GM12864 (cell line): ENCODE results near the gene RIMBP2.

Experiments used
- DNase-seq: peaks from one replicate; pipeline ENCODE4 v3.0.0-alpha.2; 2011; ENCODE audit warnings: low read depth
- H3K4me3 ChIP-seq: 2 replicates; pipeline ENCODE4 v1.5.1; 2011; ENCODE audit warnings: mild to moderate bottlenecking, low read depth, low read length, control low read depth
- TF ChIP-seq, protein P1 (sequence below): IDR thresholded peaks from 2 replicates; pipeline ENCODE4 v1.5.1; 2011; ENCODE audit warnings: low read depth, mild to moderate bottlenecking, moderate library complexity, low read length, control low read depth, inconsistent platforms; ENCODE audit errors: missing control alignments

The RIMBP2 gene

DNA sequence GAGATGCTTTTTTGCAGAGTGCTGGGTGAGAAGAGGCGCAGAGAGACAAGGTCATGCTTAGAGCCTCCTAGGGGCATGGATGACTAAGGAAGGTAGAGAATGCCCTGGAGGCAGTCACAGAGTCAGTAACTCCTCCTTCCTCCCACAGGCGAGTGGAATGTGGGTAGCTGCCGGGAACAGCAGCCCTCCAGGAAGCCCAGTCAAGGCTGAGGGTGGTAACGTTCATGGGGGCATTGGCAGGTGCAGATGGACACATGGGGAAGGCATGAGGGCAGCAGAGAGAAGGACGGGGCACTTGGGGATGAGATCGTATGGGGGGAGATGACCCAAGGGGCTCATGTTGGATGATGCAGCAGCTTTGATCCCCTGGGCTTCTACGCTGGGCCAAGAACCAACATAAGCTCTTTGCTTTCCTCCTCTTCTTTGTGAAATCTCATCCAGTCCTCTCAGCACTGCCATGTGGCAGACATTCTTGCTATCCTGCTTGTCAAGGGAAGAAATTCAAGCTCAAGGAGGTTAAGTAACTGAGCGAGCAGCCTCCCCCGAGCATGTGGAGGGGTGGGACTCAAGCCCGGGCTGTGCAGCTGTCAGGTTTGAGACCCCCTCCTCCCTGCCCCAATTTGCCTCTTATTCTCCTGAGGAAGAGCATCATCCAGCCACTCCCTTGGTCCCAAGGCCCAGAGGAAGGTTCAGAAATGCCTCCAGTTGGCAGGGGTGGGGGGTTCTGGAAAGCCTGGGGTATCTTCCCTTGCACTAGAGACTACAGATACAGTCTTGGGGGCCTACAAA lies 190.5 kb downstream of the RIMBP2 start:
- H3K4me3 ChIP-seq, result no peak overlapping the region
- TF ChIP-seq, protein P1, sequence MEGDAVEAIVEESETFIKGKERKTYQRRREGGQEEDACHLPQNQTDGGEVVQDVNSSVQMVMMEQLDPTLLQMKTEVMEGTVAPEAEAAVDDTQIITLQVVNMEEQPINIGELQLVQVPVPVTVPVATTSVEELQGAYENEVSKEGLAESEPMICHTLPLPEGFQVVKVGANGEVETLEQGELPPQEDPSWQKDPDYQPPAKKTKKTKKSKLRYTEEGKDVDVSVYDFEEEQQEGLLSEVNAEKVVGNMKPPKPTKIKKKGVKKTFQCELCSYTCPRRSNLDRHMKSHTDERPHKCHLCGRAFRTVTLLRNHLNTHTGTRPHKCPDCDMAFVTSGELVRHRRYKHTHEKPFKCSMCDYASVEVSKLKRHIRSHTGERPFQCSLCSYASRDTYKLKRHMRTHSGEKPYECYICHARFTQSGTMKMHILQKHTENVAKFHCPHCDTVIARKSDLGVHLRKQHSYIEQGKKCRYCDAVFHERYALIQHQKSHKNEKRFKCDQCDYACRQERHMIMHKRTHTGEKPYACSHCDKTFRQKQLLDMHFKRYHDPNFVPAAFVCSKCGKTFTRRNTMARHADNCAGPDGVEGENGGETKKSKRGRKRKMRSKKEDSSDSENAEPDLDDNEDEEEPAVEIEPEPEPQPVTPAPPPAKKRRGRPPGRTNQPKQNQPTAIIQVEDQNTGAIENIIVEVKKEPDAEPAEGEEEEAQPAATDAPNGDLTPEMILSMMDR, result no peak
- no peak for DNase-seq

DNA sequence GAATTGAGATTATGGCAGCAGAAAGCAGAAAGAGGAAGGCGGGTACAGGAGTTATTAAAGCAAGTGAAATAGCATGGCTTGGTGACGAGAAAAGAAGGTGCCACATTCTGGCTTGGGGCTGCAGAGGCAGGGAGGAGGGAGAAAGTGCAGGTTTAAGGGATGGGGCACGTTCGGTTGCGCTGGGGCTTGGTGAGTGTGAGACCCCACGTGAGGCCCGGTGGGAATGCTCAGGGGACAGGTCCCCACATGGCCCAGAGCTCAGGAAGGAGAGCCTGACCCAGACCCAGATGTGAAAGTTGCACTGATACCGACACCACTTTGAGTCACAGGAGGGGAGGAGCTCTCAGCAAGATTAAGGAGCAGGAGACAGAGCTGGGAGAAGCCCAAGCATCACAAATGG lies 191.3 kb downstream of the RIMBP2 start:
- no peak for DNase-seq
- H3K4me3 ChIP-seq, result no peak overlapping the region
- TF ChIP-seq, protein P1, result no peak

DNA sequence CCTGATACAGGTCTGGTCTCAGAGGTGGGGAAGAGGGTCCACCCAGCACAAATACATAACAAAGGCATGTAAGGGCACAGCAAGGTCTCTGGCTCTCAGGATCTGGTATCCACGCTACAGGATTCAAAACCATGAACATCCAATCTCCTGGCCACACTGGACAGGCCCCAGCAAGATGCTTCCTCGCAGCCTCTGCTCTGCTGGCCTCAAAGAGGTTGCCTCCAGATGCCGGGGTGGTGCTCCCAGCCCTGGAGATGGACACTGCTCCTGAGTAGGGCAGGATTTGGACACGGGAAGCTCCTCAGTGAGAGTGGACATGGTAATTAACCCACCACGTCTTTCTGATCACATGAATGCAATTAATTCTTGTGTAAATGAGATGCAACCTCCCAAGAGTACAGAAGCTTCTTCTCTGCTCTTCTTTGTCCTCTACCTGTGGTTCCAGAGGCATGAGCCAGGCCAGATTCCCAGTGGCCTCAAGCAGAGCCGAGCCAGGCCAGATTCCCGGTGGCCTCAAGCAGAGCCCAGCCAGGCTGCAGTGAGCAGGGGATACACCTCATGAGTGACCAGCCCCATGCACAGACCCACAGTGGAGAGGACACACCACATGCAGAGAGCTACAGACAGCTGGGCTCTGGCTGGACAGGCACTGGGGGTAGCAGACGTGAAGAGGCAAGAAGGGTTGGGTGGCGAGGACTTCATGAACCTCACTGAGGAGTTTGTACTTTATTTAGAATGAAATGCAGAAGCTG lies 192.1 kb downstream of the RIMBP2 start:
- TF ChIP-seq, protein P1, result no peak
- H3K4me3 ChIP-seq, result no peak overlapping the region

DNA sequence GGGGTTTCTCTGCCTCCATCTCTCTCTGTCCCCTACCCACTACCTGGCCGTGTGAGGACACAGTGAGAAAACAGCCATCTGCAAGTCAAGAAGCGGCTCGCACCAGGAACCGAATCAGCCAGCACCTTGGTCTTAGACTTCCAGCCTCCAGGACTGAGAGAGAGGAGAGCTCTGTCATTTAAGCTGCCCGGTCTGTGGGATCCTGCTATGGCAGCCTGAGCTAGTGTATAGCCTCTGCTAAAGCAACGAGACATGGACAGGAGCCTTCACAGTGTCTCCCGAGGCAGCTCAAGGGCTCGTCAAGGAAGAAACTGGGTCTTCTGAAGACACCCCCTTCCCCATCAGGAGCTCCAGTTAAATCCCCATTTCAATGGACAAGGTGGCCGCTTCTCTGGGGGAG lies 192.9 kb downstream of the RIMBP2 start:
- TF ChIP-seq, protein P1, result no peak
- no peak for DNase-seq
- no peak overlapping the region for H3K4me3 ChIP-seq

More for the DNA sequence above, 192.1 kb downstream of the RIMBP2 start:
- no peak for DNase-seq

DNA sequence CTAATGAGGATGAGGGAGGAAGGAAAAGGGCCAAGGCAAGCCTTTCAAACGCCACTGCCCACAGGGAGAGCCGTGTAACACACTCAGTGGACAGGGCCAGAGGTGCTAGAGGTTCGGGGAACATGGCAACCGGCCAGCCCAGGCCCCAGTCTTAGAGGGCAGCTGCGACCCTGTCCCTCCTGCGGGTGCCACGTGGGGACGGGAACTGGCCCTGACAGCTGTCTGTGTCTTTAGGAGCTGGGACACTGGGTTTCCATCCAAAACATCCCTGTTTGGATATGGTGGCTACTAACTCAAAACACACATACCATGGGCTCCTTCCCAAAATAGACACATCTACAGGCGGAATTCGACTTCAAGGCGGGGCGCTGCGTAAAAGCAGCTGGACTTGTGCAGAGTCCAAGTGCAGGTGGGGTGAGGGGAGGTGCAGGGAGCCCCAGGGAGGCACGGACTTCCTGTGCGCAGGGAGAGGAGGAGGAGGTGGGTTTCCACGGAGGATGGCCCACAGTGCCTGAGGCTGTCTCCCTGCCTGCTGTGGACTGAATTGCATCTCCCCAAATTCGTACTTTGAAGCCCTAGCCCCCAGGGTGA lies 193.8 kb downstream of the RIMBP2 start:
- H3K4me3 ChIP-seq, result no peak overlapping the region
- TF ChIP-seq, protein P1, result no peak
- DNase-seq, result no peak

DNA sequence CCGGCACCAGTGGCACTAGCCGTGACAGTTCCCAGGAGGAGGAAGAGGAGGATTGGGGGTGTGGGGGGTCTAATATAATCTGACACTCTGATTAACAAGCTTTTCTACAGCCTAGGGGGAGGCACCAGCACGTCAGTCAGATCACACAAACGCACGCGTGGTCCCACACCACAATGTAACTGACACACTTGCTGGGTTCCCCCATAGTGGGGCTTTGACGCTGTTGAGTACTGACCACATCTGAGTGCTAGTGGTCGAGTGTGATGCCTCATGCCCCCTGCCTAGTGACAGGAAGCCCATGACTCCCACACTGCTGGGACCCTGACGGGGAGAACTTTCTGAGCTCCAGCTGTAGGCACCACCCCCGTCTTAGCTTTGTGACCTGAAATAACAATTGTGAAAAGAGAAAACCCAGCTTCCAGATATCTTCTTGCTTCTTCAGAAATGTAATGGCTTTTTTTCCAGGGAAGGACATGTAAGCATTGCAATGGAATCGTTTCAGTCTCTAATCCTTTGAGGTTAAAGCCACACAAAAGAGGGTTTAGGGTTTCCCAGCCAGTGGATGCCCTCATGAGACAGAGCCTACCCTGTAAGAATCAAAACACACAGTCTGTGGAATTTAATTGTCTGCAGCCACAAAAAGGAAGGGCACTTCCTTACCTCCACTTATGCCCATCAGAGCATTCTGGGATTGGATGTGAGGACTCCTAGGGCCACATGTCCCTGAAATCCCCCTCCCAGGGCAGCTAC lies 194.5 kb downstream of the RIMBP2 start:
- TF ChIP-seq, protein P1, result no peak
- no peak for DNase-seq
- H3K4me3 ChIP-seq, result no peak overlapping the region
